Measurements from ENCODE around the gene KRABD2.
"Not testable (repeated sequence)": the region's sequence is repeated elsewhere in the genome, so short reads cannot be mapped to it uniquely, and the experiment has no call there.

Gene KRABD2

GRCh38 chr17:8353736-8354135, 22.8 kb downstream of the KRABD2 start:
- TF ChIP-seq NR2F2 (IDR thresholded peaks at IDR 0.05) (no peak), YY1 (IDR thresholded peaks at IDR 0.05) (no peak), HNF4A (conservative IDR thresholded peaks at IDR 0.05) (no peak), SP1 (IDR thresholded peaks at IDR 0.05) (no peak), JUND (IDR thresholded peaks at IDR 0.05) (no peak), TAF1 (conservative IDR thresholded peaks at IDR 0.05) (no peak), HNF4G (IDR thresholded peaks at IDR 0.05) (no peak)
- Histone ChIP-seq H3K27ac (ENCODE audit: low read depth in 1 of 2, low read length in 2 of 2) (no peak overlapping the region), H3K4me1 (ENCODE audit: control insufficient read depth in 4 of 4, insufficient read depth in 4 of 4, low read length in 3 of 4) (no peaks in the 10 kb centered on the region), H3K27me3 (ENCODE audit: control insufficient read depth in 4 of 4, insufficient read depth in 4 of 4, low read length in 3 of 4) (no peaks in the 10 kb centered on the region), H3K9ac (ENCODE audit: low read depth in 1 of 2, low read length in 2 of 2) (no peak overlapping the region), H3K36me3 (ENCODE audit: control insufficient read depth in 4 of 4, insufficient read depth in 3 of 4, low read depth in 1 of 4, low read length in 3 of 4) (no peaks in the 10 kb centered on the region), H3K9me3 (ENCODE audit: control insufficient read depth in 4 of 4, low read length in 3 of 4) (no peaks in the 10 kb centered on the region), H3K4me3 (ENCODE audit: low read depth in 1 of 3, low read length in 3 of 3) (no peak overlapping the region)
- DNase-seq (ENCODE audit: low spot score) = no peak
- WGBS = 85% methylated on average over 7 of the region's 7 CpGs

- no peaks in the 10 kb centered on the region for H3K4me1 ChIP-seq (ENCODE audit: control insufficient read depth in 4 of 4, insufficient read depth in 4 of 4, low read length in 3 of 4)
- no peaks in the 10 kb centered on the region for H3K9me3 ChIP-seq (ENCODE audit: control insufficient read depth in 4 of 4, low read length in 3 of 4)
- TF ChIP-seq ATF3 (IDR thresholded peaks at IDR 0.05) (no peak), SP1 (IDR thresholded peaks at IDR 0.05) (no peak), REST (IDR thresholded peaks at IDR 0.05) (no peak), NR2F2 (IDR thresholded peaks at IDR 0.05) (no peak), JUND (IDR thresholded peaks at IDR 0.05) (no peak), RXRA (IDR thresholded peaks at IDR 0.05) (no peak), YY1 (IDR thresholded peaks at IDR 0.05) (no peak), CTCF (IDR thresholded peaks at IDR 0.05; ENCODE audit: low read depth, low read length, missing input control) (no peak), HNF4G (IDR thresholded peaks at IDR 0.05) (no peak)
- no peaks in the 10 kb centered on the region for H3K36me3 ChIP-seq (ENCODE audit: control insufficient read depth in 4 of 4, insufficient read depth in 3 of 4, low read depth in 1 of 4, low read length in 3 of 4)
- no peak overlapping the region for H3K27ac ChIP-seq (ENCODE audit: low read depth in 1 of 2, low read length in 2 of 2)
- 90% methylated on average over 7 of the region's 7 CpGs for WGBS
- no peak overlapping the region for H3K9ac ChIP-seq (ENCODE audit: low read depth in 1 of 2, low read length in 2 of 2)
- peaks cover 0 to 2% (median 0%) of the 10 kb centered on the region in 4 donors for H3K27me3 ChIP-seq (ENCODE audit: control insufficient read depth in 4 of 4, insufficient read depth in 4 of 4, low read length in 3 of 4)
- H3K4me3 ChIP-seq (ENCODE audit: low read depth in 1 of 3, low read length in 3 of 3) = no peak overlapping the region
- no peak for DNase-seq (ENCODE audit: low spot score)
These were observed 26.2 kb downstream of the KRABD2 start for GRCh38 chr17:8350339-8350738.

- WGBS = 50% methylated on average over 25 of the region's 25 CpGs
- not testable (repeated sequence) for H3K4me3 ChIP-seq (ENCODE audit: low read depth in 1 of 3, low read length in 3 of 3); H3K27me3 ChIP-seq (ENCODE audit: control insufficient read depth in 4 of 4, insufficient read depth in 4 of 4, low read length in 3 of 4)
These were observed 29.5 kb downstream of the KRABD2 start for GRCh38 chr17:8347001-8347400.

More at GRCh38 chr17:8347001-8347400, 29.5 kb downstream of the KRABD2 start:
- H3K4me1 ChIP-seq (ENCODE audit: control insufficient read depth in 4 of 4, insufficient read depth in 4 of 4, low read length in 3 of 4); H3K27ac ChIP-seq (ENCODE audit: low read depth in 1 of 2, low read length in 2 of 2); H3K9ac ChIP-seq (ENCODE audit: low read depth in 1 of 2, low read length in 2 of 2); H3K9me3 ChIP-seq (ENCODE audit: control insufficient read depth in 4 of 4, low read length in 3 of 4); DNase-seq (ENCODE audit: low spot score); H3K36me3 ChIP-seq (ENCODE audit: control insufficient read depth in 4 of 4, insufficient read depth in 3 of 4, low read depth in 1 of 4, low read length in 3 of 4): not testable (repeated sequence)

All from liver (tissue), 8 donors.